Vagina (tissue), 2 donors: Measurements from ENCODE around the gene NBPF3. TPM values are rescaled to one million over a fixed set of nuclear protein-coding genes. Genes with fewer than 3 reads are reported as not detected.
"Not testable (repeated sequence)": the region's sequence is repeated elsewhere in the genome, so short reads cannot be mapped to it uniquely, and the experiment has no call there.

Experiments used
- DNase-seq, 2 donors: peaks; one replicate each; pipeline ENCODE4 v3.0.0-alpha.2; 2017; ENCODE audit errors: extremely low spot score in 2 of 2
- H3K27ac ChIP-seq: fragments of 200-600 bp; sonication (generic); one replicate; pipeline ENCODE4 v1.5.1; 2019
- H3K27me3 ChIP-seq: fragments of 200-600 bp; sonication (generic); one replicate; pipeline ENCODE4 v1.5.1; 2019
- H3K36me3 ChIP-seq, 2 donors: fragments of 200-600 bp; sonication (generic); one replicate each; pipeline ENCODE4 v1.5.1; 2017 to 2019
- H3K4me1 ChIP-seq: fragments of 200-600 bp; sonication (generic); one replicate; pipeline ENCODE4 v1.5.1; 2019
- H3K4me3 ChIP-seq, 2 donors: fragments of 200-600 bp; sonication (generic); 1 replicate in 1 of 2; 2 replicates in 1 of 2; pipeline ENCODE4 v1.5.1; 2016 to 2019
- H3K9me3 ChIP-seq: fragments of 200-600 bp; sonication (generic); one replicate; pipeline ENCODE4 v1.5.1; 2019
- CTCF ChIP-seq, 3 experiments: fragments of 450-650 bp in 2 of 3; fragments of 200-600 bp in 1 of 3; sonication (generic) in 1 of 3; IDR thresholded peaks; one replicate each; pipeline ENCODE4 v1.5.1; 2017 to 2019; ENCODE audit warnings: antibody characterized with exemption in 3 of 3, mild to moderate bottlenecking in 2 of 3, moderate library complexity in 2 of 3
- POLR2A ChIP-seq, 2 donors: fragments of 450-650 bp; IDR thresholded peaks; one replicate each; pipeline ENCODE4 v1.6.1; 2017; ENCODE audit warnings: antibody characterized with exemption in 2 of 2, mild to moderate bottlenecking in 2 of 2, moderate library complexity in 2 of 2
- POLR2AphosphoS5 ChIP-seq, 2 donors: sonication (generic); formaldehyde crosslinking; IDR thresholded peaks; one replicate each; pipeline ENCODE4 v1.9.0; 2017; ENCODE audit warnings: antibody characterized with exemption in 2 of 2, mild to moderate bottlenecking in 2 of 2, low read depth in 1 of 2; ENCODE audit not compliant: insufficient read depth in 1 of 2
- intact Hi-C: fragments of 100-400 bp; cut with DNase I; formaldehyde crosslinking; loops from one replicate; pipeline ENCODE4 v1.15.1; 2023
- total RNA-seq: library from RNA; depleted of rRNA; stranded (reverse); fragments of >200 nt; gene quantifications from one replicate; pipeline ENCODE4 v1.2.3, GENCODE V29; 2016

Gene NBPF3
- total RNA-seq, 1 donor from 2014 or later: 10.1 TPM

GRCh38 chr1:21430875-21431274 is 9.1 kb upstream of the NBPF3 start:
- H3K9me3 ChIP-seq, H3K27ac ChIP-seq, H3K27me3 ChIP-seq, H3K4me1 ChIP-seq, intact Hi-C loops, DNase-seq, H3K36me3 ChIP-seq, H3K4me3 ChIP-seq: not testable (repeated sequence)

GRCh38 chr1:21434394-21434793 is 5.5 kb upstream of the NBPF3 start:
- Histone ChIP-seq H3K27me3 (no peaks in the 10 kb centered on the region), H3K9me3 (no peaks in the 10 kb centered on the region), H3K4me3 (no peak overlapping the region), H3K36me3 (no peaks in the 10 kb centered on the region), H3K4me1 (peaks cover 17% of the 10 kb centered on the region), H3K27ac (no peak overlapping the region)
- intact Hi-C loops: no loop called here
- DNase-seq: no peak
- no peak for TF ChIP-seq POLR2AphosphoS5 (IDR thresholded peaks at IDR 0.05; ENCODE audit: insufficient read depth in 1 of 2, low read depth in 1 of 2)
- TF ChIP-seq CTCF (IDR thresholded peaks at IDR 0.05): no peak
- TF ChIP-seq POLR2A (IDR thresholded peaks at IDR 0.05): no peak

- TF ChIP-seq POLR2AphosphoS5 (IDR thresholded peaks at IDR 0.05; ENCODE audit: insufficient read depth in 1 of 2, low read depth in 1 of 2) (no peak), POLR2A (IDR thresholded peaks at IDR 0.05) (no peak), CTCF (IDR thresholded peaks at IDR 0.05) (no peak)
- no peaks in the 10 kb centered on the region for H3K36me3 ChIP-seq
- intact Hi-C loops: no loop called here
- H3K9me3 ChIP-seq: no peaks in the 10 kb centered on the region
- no peak for DNase-seq
- peaks cover 26% of the 10 kb centered on the region for H3K4me1 ChIP-seq
- no peaks in the 10 kb centered on the region for H3K27me3 ChIP-seq
- no peak overlapping the region for H3K27ac ChIP-seq
- H3K4me3 ChIP-seq: peak overlapping the region in 1 of 2 donors; percentile 37
Observed at GRCh38 chr1:21435646-21436487, 4.1 kb upstream of the NBPF3 start.

GRCh38 chr1:21436488-21437340 is 3.2 kb upstream of the NBPF3 start:
- Histone ChIP-seq H3K27me3 (no peaks in the 10 kb centered on the region), H3K36me3 (no peaks in the 10 kb centered on the region), H3K27ac (no peak overlapping the region), H3K4me3 (peak overlapping the region; percentile 35 to 37), H3K9me3 (no peaks in the 10 kb centered on the region), H3K4me1 (peaks cover 28% of the 10 kb centered on the region)
- no peak for DNase-seq
- TF ChIP-seq POLR2A (IDR thresholded peaks at IDR 0.05): no peak
- intact Hi-C loops: no loop called here

GRCh38 chr1:21437341-21437640 is 2.6 kb upstream of the NBPF3 start:
- no peak for DNase-seq
- H3K4me1 ChIP-seq: peaks cover 28% of the 10 kb centered on the region
- H3K27ac ChIP-seq: no peak overlapping the region
- H3K27me3 ChIP-seq: no peaks in the 10 kb centered on the region
- intact Hi-C loops: no loop called here
- H3K4me3 ChIP-seq: peak overlapping the region; percentile 35 to 37
- no peak for TF ChIP-seq POLR2AphosphoS5 (IDR thresholded peaks at IDR 0.05; ENCODE audit: insufficient read depth in 1 of 2, low read depth in 1 of 2)
- no peaks in the 10 kb centered on the region for H3K36me3 ChIP-seq
- H3K9me3 ChIP-seq: no peaks in the 10 kb centered on the region

- H3K4me1 ChIP-seq: peaks cover 28% of the 10 kb centered on the region
- DNase-seq, H3K27me3 ChIP-seq, H3K9me3 ChIP-seq, H3K27ac ChIP-seq, H3K36me3 ChIP-seq, intact Hi-C loops: not testable (repeated sequence)
- peak overlapping the region in 1 of 2 donors; percentile 59 for H3K4me3 ChIP-seq
Observed at GRCh38 chr1:21438646-21439312, 1.2 kb upstream of the NBPF3 start.
